PC-3 (cell line): ENCODE results near the gene WBP2NL.

Experiments
- CTCF ChIP-seq: fragments of 300-600 bp; sonication (generic); conservative IDR thresholded peaks from 2 replicates; pipeline ENCODE4 v1.5.1; 2017; ENCODE audit warnings: antibody characterized with exemption, low read depth, mild to moderate bottlenecking, low read length
- EZH2 ChIP-seq: fragments of 300-600 bp; sonication (generic); IDR thresholded peaks from one replicate; pipeline ENCODE4 v1.6.1; 2017; ENCODE audit warnings: antibody characterized with exemption, mild to moderate bottlenecking, low read length; ENCODE audit not compliant: unreplicated experiment
- EZH2phosphoT487 ChIP-seq: fragments of 300-600 bp; sonication (generic); IDR thresholded peaks from 2 replicates; pipeline ENCODE4 v1.6.1; 2018; ENCODE audit warnings: mild to moderate bottlenecking, antibody characterized with exemption, low read length, borderline replicate concordance

- TF ChIP-seq CTCF: no peak
- TF ChIP-seq EZH2: no peak
- no peak for TF ChIP-seq EZH2phosphoT487
Observed at GRCh38 chr22:41968601-41969000, 30.0 kb upstream of the WBP2NL start.
